Activated CD8-positive, alpha-beta memory T cell treated with anti-CD3 and anti-CD28 coated beads for 4 hours (primary cell): Measurements from ENCODE around the gene OSBPL6.

ENCODE experiments used
- DNase-seq, 2 donors: peaks; one replicate each; pipeline ENCODE4 v3.0.0-alpha.2; 2020; ENCODE audit warnings: low read depth in 2 of 2

OSBPL6 gene

GRCh38 chr2:178271629-178272333, 77.5 kb downstream of the OSBPL6 start:
- no peak for DNase-seq

DNA sequence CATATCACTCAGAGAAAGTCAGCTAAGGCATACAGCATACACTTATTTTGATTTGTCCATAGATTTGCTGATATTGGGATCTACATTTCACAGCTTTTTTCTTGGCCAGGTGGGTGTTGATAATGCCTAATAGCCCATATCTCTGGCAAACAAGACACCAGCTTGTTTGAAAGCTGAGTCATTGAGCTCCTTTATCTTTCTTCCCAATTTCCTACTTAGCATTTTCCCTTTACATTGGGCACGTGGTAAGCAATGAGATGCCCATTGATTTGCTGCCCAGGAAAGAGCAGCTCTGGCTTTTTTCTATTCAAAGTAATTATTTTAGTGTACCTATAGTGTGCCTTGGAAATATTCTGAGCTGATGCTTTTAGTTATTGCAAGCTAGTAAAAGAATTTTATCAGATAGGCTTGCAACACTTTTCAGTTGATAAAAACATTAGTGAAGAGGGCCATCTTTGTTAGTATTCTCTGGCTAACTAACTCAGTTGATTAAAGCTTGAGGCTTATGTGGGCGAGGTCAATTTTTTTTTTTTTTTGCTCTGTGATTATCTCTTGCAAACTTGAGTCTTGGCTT, 79.6 kb downstream of the OSBPL6 start:
- no peak for DNase-seq

GRCh38 chr2:178275600-178275999, 81.3 kb downstream of the OSBPL6 start:
- DNase-seq: no peak

GRCh38 chr2:178277741-178278197, 83.5 kb downstream of the OSBPL6 start:
- no peak for DNase-seq

DNA sequence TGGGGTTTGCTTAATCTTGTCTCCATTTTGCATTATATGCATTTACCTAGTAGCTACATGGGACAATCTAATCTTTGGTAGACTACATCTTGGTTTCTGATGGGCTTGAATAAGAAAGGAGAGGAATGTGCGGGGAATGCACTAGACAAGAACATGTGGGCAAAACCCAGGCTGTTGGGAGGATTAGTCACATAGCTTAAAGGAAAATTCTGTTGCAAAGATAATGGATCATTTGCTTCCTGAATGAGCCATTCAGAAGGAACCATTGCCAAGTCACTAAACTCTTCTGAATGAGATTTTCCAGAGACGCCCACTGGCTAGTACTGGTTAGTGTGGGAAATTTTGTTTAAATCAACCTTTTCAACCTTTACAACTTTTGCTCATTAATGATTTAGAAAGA, 84.8 kb downstream of the OSBPL6 start:
- no peak for DNase-seq

DNA sequence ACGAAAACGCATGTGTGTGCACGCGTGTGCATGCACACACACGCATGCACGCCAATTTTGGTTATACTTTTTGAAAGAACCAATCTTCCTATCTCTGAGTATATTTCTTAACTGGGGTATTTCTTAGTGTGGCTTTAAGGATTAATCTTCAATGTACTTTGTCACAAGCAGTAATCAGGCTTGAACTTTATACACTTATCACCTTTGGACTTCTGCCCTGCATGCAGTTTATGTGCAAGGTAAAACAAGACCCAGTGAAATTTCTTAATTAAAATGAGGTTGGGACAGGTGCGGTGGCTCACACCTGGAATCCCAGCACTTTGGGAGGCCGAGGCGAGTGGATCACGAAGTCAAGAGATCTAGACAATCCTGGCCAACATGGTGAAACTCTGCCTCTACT, 85.3 kb downstream of the OSBPL6 start:
- no peak for DNase-seq

DNA sequence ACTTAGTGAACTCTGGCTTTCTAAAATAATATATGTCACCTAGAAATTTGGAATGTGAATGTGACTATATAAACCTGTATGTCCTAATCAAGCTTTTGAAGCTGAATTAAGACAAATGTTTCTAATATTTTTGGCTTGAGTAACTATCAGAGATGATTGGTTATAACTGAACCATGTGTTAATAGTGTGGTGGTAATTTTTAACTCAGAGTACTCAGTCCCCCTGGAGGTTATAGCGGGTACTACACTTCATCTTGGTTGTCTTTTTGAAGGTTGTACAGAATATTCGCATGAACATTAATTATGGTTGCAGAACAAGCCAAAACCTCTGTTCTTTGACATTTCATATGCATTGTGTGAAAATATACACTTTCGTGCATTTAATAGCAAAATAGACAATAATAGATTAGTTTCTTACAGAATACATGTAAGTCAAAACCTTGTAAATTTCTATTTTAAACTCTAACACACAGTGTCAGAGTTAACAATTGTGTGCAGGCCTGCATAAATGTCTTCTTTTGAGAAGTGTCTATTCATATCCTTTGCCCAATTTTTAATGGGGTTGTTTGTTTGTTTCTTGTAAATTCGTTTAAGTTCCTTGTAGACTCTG, 86.0 kb downstream of the OSBPL6 start:
- DNase-seq: no peak

DNA sequence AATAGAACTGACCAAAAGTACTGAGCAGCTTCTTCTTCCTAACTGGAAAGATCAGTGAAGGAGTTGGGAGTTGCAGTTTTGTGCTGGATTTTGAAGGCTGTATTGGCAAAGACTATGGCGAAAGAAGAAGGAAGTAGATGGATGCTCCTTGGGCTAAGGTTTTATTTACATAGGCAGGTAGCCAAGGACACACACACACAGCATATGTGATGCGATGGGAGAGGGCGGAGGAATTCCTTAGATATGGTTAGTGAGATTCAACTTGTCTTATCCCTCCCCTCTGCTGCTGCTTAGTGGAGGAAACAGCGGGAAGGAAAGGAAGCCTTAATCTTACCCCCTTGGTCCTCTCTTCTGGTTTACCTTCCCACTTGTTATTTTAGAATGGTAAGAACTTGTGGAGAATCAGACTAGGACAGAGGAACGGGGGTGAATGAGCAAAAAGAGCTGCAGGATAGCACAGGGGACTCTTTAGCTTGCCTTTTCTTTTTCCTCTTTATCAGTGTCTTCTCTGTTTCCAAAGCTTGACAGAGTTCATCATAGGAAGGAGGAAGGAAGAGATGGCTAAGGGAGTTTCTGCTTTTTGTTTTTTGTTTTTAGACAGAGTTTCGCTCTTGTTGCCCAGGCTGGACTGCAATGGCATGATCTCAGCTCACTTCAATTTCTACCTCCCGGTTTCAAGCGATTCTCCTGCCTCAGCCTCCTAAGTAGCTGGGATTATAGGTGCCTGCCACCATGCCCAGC, 87.9 kb downstream of the OSBPL6 start:
- DNase-seq: no peak

DNA sequence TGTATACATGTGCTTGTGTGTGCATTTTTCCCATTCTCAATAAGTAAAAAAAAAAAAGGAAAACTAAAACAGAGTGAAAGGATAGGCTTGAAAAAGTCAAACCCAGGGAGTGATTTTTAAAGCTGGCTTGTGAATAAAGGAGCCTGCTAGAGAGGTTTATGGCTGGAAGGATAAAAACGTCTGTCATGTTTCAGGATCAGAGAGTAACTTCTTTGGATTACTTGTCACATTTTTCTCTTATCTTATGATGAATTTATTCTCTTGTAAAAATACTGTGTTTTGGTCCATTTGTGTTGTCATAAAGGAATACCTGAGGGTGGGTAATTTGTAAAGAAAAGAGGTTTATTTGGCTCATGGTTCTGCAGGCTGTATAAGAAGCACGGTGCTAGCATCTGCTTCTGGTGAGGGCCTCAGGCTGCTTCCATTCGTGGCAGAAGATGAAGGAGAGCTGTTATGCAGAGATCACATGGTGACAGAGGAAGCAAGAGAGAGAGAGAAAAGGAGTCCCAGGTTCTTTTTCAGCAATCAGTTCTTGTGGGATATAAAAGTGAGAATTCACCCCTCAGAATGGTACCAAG, 89.1 kb downstream of the OSBPL6 start:
- no peak for DNase-seq

- no peak for DNase-seq
Measured at GRCh38 chr2:178284613-178285286, 90.4 kb downstream of the OSBPL6 start.

- DNase-seq: no peak
Measured at GRCh38 chr2:178285287-178285615, 90.9 kb downstream of the OSBPL6 start.

DNA sequence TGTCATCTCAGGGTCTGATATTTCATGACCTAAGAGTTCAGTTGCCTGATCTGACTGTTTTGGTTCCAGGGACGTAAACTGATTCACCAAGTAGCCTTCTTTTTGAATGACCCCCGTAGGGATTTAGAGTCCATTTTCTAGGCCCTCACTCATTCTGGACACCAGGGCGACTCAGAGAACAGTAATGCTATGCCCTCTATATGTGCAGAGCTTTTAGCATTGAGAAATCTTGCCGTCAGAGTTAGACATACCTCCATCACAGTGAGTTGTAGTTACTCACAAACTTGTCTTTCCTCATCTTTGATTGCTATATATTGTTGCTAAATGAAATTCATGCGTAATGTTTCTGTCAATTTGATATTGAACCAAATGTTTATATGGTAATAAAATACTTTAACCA, 92.3 kb downstream of the OSBPL6 start:
- no peak for DNase-seq

DNA sequence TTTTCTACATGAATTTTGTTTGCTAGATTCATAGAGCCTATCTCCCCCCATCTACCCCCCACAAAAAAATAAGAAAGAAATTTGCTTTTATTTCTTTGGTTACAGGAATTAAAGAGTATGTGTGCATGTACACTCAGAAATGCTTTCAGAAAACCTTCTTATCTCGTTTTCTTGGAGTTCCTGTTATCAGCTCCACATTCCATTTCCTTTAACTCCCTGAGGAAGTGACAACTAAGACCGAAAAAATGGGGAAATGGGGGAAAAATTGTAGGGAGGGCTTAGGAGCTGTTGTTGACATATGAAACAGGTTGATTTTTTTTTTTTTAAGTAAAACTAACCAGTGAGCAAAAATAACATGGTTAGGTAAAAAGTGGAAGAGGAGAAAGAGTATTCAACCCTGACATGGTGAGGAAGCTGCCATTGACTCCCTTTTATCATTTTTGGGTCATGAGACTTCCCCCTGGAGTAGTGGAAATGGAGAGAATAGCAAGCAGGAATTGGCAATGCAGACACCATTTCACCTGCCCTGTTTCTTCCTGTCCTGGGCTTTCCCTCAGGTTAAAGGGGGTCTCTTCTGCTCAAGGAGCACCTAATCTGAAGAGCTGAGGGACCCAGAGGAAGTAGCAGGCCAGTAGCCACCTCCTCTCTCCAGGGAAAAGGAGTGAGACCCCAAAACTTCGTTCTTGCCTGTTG, 93.5 kb downstream of the OSBPL6 start:
- no peak for DNase-seq

DNA sequence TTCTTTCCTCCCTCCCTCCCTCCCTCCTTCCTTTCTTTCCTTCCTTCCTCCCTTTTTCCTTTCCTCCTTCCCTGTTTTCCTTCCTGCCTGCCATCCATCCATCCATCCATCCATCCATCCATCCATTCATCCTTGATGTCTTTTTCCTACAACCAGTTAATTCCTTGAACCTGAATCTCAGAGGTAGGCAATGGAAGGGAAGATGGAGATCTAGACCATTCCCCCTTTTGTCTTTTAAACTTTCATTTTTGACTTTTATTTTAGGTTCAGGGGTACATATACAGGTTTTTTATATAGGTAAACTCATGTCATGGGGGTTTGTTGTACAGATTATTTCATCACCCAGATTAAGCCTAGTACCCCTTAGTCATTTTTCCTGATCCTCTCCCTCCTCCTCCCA, 97.4 kb downstream of the OSBPL6 start:
- DNase-seq: no peak

GRCh38 chr2:178292586-178292985, 98.3 kb downstream of the OSBPL6 start:
- DNase-seq: no peak

GRCh38 chr2:178295115-178295514, 100.8 kb downstream of the OSBPL6 start:
- no peak for DNase-seq

GRCh38 chr2:178295906-178296305, 101.6 kb downstream of the OSBPL6 start:
- DNase-seq: no peak

DNA sequence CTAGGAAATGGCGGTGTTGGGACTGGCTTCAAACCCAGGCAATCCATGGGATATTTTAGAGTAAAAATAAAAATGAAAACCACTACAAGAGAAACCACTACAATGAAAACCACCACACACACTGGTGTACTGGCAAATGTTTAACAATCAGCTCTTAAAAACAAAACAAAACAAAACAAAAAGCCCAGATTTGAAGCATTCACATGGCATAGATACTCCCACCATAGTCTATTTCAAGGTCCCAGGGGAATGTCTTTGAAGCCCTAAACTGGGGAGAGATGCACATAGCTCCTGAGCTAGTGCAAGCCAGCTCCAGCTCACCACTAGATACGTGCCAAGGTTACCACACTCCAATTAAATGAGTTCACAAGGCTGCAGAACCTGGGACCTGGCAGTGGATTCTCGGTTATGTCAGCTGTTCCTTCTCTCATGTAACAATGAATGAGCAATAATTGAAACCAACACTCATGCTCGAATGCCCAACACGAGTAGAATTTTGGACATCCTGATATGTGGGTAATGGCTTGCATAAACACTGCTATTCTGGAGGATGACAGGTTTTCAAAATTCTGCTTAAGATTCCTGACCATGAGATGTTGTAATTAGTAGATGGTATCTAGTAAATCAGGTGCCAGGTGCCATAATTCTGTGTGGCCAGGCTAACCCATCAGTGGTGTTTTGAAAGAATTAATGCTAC, 102.2 kb downstream of the OSBPL6 start:
- DNase-seq: no peak

DNA sequence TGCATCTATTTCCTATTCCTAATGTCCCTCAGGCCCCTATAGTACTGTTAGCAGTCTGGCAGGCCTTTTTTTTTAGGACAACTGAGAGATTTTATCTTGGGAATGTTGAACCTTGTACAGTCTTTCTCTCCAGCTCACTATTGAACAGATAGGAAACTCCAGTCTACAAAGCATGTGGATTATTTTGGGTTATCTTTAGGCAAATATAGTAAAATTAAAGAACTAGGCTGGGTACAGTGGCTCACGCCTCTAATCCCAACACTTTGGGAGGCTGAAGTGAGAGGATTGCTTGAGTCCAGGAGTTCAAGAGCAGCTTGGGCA, 102.7 kb downstream of the OSBPL6 start:
- DNase-seq: no peak

GRCh38 chr2:178298785-178299212, 104.5 kb downstream of the OSBPL6 start:
- DNase-seq: no peak
